ENCODE results near the gene SGPP2.

The SGPP2 gene

DNA sequence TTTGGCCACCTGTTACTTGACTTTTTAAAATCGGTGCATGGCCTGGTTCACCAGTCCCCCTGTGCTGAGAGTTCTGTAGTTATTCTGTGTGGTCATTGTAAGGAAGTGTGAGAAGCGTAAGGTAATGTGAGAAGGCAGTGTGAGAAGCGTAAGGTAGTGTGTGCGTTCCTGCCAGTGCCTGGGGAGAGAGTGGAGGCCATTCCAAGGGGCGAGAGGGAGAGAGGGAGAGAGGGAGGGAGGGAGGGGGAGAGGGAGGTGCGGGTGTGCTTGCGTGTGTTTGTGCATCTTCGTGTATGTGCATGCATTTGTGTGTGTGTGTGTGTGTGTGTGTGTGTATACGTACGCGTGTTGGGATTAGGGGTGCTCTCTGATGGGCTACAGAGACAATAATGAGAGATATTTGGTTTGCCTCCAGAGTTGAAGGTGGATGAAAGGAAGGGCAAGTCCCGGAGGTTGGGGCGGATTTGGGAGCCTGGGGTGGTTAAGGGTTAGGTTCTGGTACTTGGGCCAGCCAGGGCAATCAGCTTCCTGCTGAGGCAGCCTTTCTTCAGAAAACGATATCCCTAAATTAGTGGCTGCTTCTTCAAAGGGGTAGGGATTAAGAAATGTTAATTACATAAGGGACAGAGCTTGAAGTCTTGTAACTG, 53.7 kb downstream of the SGPP2 start:
- no peak for DNase-seq

- no peak for DNase-seq
Measured at GRCh38 chr2:222479859-222480258, 55.5 kb downstream of the SGPP2 start.

DNA sequence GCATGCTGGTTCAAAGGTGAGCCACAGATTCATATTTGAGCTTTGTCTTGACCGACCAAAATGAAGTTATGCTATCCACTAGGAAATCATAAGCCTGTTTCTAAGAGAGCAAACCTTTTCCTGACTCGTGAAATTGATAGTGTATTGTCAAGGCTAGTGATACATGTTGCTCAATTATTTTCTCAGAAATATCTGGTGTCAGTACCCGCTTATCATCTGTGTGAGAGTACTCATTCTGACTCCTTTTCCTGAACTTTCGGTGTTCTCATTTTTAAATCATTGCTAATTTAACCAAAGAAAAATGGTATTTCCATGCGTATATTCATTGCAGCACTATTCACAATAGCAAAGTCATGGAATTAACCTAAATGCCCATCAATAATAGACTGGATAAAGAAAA, 56.2 kb downstream of the SGPP2 start:
- no peak for DNase-seq

- DNase-seq, result no peak
Measured at GRCh38 chr2:222481941-222482340, 57.6 kb downstream of the SGPP2 start.

DNA sequence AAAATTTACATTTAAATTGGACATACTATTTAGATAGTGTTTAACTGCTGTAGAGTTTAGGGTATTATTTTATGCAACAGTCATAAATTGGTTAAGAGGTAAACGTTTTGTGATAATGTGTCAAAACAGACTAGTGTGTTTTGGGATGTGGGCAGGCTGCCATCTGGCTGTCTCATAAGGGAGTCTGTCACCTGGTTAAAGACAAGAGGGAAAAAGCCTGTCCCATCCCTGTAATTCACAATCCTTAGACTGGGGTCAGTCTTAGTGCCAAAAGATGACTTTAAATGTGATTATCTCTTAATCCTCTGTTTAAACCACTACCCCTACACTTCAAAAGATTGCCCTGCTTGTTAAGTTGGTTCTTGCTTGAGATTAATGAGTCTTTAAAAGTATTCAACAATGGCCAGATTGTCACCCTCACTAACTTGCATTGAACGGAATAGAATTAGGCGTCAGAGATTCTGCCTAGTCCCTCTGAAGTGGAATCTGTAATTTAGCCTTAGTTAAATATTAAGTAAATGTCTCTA, 59.2 kb downstream of the SGPP2 start:
- no peak for DNase-seq

DNA sequence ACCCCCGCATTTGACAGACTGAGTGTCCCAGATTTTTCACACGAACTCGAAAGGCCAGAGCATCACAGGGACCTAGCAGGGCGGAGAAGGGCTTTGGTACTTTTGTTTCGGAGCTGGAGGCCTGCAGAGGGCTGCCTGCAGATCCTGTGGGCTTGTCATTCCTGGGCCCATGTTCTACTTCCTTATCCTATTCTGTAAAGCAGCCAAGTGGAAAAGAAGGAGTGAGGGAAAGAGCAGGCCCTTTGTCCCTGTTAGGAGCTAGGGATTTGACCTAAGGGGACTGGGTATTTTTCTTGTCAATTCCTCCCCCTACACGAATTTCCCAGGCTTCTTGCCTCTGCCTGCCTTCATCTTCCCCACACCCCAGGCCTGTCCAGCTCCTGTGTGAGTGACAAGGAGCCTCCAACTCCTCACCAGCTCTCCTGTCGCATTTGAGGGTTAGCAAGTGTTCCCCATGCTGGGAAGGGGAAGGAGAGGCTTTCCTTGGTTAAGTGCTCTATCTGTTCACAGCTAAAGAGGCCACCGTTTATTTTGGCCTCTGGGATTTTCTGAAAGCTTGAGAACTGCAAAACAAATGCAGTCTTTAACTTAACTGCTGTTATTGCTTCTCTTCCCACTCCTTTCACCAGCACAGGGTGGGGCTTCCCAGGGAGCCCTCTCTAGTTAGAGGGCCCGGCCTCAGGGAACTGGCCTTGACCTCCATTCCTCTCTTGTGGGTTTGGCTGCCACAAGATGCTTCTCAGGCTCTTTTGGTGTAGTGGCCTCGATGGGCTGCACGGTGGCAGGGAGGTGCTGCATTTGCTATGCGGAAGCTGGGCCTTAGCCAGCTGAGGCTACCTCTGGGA, 61.2 kb downstream of the SGPP2 start:
- no peak for DNase-seq

DNA sequence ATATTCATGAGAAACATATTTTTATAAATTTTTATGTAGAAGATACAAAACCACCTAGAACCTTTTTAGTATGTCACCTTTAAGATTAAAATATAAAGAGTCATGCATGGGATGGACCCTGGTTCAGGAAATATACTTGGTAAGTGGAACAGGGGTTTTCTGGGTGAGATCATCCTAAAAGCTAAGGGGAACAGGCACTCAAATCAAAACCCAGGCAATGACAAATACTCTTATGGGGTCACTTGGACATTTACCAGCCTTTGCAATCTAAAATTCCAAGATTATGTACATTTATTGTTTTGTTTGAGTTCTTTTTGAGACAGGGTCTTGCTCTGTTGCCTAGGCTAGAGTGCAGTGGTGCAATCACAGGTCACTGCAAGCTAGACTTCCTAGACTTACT, 65.8 kb downstream of the SGPP2 start:
- no peak for DNase-seq

- no peak for DNase-seq
Measured at GRCh38 chr2:222492683-222493082, 68.3 kb downstream of the SGPP2 start.

- DNase-seq, result no peak
Measured at GRCh38 chr2:222494104-222494739, 69.9 kb downstream of the SGPP2 start.

- DNase-seq, result no peak
Measured at GRCh38 chr2:222495388-222495787, 71.0 kb downstream of the SGPP2 start.

DNA sequence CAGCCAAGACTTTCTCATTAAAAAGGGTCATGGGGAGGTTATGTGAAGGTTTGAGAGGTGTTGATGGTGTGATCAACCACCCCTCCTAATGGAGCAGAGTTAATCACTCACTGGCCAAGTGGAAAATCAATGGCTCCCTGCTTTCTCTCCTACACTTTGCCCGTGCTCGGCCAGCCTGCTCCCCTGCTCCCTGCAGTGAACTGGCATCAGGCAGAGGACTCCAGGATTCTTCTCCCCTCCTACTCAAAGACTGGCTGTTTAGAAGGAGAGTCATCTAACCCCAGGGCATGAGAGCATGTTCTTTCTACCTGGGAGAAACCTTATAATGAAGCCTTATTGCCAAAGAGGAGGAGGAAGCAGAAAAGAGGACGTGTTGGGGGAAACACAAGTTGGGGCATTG, 74.9 kb downstream of the SGPP2 start:
- no peak for DNase-seq

GRCh38 chr2:222504191-222504590, 79.8 kb downstream of the SGPP2 start:
- no peak for DNase-seq

DNA sequence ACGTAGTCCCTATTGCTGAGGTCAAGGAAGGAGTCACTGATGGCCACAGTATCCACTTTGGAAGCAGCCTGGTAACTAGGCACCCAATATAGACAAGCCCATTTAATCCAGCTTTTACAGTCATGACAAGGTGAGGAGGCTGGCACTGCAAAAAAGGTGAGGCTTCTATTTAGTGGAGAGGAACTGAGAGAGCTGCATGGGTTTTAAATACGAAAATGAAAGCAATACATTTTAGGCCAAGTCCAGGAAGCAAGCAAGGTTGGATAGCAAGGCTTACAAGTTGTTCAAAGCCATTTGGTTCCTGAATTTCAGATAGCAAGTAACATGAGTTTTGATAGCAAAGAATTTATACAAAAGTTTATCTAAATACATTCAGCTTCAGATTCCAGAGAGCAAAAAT, 80.4 kb downstream of the SGPP2 start:
- no peak for DNase-seq

GRCh38 chr2:222506230-222506935, 82.0 kb downstream of the SGPP2 start:
- DNase-seq, result no peak

DNA sequence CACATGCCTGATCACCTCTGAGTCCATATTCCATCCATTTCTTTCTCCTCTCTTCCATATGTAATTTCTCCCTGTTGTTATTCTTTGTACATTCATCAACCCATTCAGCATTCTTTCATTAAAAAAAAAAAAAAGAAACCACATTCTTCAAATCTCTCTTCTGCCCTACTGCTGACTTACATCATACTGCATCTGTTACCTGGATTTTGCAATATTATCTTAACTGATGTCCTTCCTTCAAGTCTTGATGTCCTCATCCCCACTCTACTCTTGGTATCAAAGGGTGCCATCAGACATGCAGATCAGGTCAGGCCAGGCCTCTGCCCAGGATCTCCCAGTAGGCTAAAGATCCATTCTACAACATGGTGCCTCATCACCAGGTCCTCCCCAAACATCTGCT, 90.6 kb downstream of the SGPP2 start:
- DNase-seq, result no peak

- DNase-seq, result no peak
Measured at GRCh38 chr2:222518570-222519381, 94.4 kb downstream of the SGPP2 start.

DNA sequence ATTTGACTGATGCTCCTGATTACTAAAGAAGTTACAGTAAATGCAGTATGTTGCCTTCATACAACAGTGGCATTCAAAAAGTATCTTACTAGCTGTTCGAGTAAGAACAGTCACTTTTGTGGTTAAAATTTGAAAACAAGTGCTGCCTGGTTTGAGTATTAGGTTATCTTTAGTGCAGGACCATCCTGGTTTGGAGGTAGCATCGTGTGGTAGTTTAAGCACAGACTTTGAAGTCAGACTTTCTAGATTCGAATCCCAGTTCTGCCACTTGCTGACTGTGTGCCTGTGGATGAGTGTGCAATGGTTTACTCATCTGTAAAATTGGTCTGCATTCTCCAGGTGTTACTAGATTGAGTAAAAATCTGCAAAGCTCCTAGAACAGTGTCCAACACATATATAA, 96.8 kb downstream of the SGPP2 start:
- DNase-seq, result no peak

GRCh38 chr2:222522082-222522481, 97.7 kb downstream of the SGPP2 start:
- DNase-seq, result no peak

DNA sequence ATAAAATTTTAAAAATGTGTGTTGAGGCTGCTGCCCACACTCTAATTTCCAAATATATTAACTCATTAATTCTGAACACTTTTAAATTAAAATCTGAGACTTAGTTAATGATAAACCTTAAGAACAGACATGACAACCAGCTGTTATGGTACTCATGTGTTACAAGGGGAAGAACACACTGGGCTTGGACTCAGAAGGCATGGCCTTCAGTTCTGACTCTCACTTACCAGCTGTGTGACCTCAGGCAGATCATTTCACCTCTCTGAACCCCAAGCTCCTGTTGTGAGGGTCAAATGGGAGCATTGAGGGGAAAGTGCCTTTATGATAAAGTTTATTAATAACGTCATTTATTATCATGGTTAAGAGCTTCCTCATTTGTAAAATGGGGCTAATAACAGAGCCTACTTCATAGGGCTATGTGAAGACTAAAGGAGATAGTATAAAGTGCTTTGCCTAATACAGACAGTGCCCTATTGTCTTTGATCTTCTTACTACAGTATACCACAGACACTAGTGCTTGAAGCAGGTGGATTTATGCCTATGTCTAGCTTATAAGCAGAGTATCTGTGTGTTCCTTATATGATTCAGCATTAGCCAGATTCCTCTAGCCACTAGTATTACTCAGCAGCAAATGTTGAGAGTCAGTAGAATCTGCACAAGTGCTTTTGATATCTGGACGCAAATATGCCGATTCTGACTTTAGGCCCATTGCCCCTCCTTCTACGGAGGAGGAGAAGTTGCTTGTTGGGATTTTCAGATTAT, 99.6 kb downstream of the SGPP2 start:
- DNase-seq, result no peak

DNA sequence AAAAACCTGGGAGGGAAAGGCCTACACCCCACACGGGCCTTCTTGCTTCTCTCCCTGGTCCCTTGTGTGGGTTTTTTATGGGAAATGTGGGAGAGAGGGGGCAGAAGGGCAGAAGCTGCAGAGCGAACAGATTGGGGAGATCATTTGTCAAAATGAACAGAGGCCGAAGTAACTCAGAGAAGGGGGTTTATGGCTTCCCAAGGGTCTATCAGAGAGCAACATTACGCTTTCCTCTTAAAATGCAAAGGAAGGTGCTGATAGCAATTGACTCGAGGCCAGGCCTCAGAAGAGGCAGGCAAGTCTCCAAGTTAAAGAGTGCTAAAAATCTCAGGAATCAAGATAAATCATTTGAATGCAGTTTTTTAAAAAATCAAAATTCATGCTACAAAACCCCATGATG, 101.5 kb downstream of the SGPP2 start:
- no peak for DNase-seq

DNA sequence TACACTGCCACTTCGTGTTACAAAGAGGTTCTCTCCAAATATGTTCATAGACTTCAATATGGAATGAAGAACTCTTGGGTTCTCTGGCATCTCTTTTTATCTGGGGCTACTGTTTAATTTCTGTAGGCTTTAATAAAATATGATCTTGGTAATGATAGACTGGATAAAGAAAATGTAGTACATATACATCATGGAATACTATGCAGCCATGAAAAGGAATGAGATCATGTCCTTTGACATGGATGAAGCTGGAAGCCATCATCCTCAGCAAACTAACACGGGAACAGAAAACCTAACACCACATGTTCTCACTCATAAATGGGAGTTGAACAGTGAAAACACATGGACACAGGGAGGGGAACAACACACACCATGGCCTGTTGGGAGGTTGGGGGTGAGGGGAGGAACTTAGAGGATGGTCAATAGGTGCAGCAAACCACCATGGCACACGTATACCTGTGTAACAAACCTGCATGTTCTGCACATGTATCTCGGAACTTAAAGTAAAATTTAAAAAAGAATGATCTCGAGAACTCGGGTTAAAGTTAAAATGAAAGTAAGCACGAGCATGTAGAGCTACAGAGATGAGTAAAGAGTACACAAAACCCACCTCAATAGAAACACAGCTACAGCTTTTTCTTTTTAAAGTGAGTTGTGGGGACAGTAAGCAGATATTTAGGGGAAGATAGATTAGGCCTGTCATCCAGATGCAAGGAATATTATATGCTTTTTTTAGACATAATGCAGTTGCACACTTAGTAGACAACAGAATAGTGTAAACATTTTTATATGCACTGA, 102.3 kb downstream of the SGPP2 start:
- no peak for DNase-seq
